ENCODE results near the gene CD2AP.
"Not testable (repeated sequence)": the region's sequence is repeated elsewhere in the genome, so short reads cannot be mapped to it uniquely, and the experiment has no call there.

CD2AP gene

GRCh38 chr6:47502920-47503319 is 25.3 kb downstream of the CD2AP start:
- no peak for DNase-seq

- no peak for DNase-seq
Measured at GRCh38 chr6:47509937-47510336, 32.3 kb downstream of the CD2AP start.

- DNase-seq: no peak
Measured at GRCh38 chr6:47512872-47513271, 35.3 kb downstream of the CD2AP start.

GRCh38 chr6:47519279-47519678 is 41.7 kb downstream of the CD2AP start:
- DNase-seq: no peak

GRCh38 chr6:47520282-47520681 is 42.7 kb downstream of the CD2AP start:
- DNase-seq: no peak

GRCh38 chr6:47521961-47522360 is 44.4 kb downstream of the CD2AP start:
- no peak for DNase-seq

- DNase-seq: no peak
Measured at GRCh38 chr6:47524136-47524845, 46.7 kb downstream of the CD2AP start.

- no peak for DNase-seq
Measured at GRCh38 chr6:47525330-47526057, 47.9 kb downstream of the CD2AP start.

GRCh38 chr6:47527274-47527673 is 49.7 kb downstream of the CD2AP start:
- no peak for DNase-seq

GRCh38 chr6:47529734-47530133 is 52.1 kb downstream of the CD2AP start:
- no peak for DNase-seq

GRCh38 chr6:47532981-47533585 is 55.5 kb downstream of the CD2AP start:
- DNase-seq: no peak

GRCh38 chr6:47534063-47534462 is 56.5 kb downstream of the CD2AP start:
- no peak for DNase-seq

GRCh38 chr6:47535316-47536225 is 58.0 kb downstream of the CD2AP start:
- no peak for DNase-seq

GRCh38 chr6:47536816-47537401 is 59.3 kb downstream of the CD2AP start:
- DNase-seq: no peak

GRCh38 chr6:47545223-47545622 is 67.6 kb downstream of the CD2AP start:
- DNase-seq: no peak

GRCh38 chr6:47551670-47552069 is 74.1 kb downstream of the CD2AP start:
- no peak for DNase-seq

- no peak for DNase-seq
Measured at GRCh38 chr6:47552319-47552718, 74.7 kb downstream of the CD2AP start.

GRCh38 chr6:47553243-47553642 is 75.7 kb downstream of the CD2AP start:
- not testable (repeated sequence) for DNase-seq

GRCh38 chr6:47556459-47556858 is 78.9 kb downstream of the CD2AP start:
- DNase-seq: not testable (repeated sequence)

GRCh38 chr6:47563162-47563561 is 85.6 kb downstream of the CD2AP start:
- DNase-seq: no peak

GRCh38 chr6:47566602-47567001 is 89.0 kb downstream of the CD2AP start:
- not testable (repeated sequence) for DNase-seq

GRCh38 chr6:47567586-47567985 is 90.0 kb downstream of the CD2AP start:
- DNase-seq: no peak

GRCh38 chr6:47571488-47571887 is 93.9 kb downstream of the CD2AP start:
- no peak for DNase-seq
